HL-60/S4 treated with phorbol 12-myristate 13-acetate at 8.2 ng/mL for 4 days and 3 days (cell line): Measurements from ENCODE around the gene SPATC1L.

Source experiments
- in situ Hi-C: fragments of 300-500 bp; cut with MboI; formaldehyde crosslinking; loops from 2 replicates; pipeline ENCODE4 v1.15.0; 2022; ENCODE audit warnings: low sequenced_read_pairs

Gene SPATC1L

DNA sequence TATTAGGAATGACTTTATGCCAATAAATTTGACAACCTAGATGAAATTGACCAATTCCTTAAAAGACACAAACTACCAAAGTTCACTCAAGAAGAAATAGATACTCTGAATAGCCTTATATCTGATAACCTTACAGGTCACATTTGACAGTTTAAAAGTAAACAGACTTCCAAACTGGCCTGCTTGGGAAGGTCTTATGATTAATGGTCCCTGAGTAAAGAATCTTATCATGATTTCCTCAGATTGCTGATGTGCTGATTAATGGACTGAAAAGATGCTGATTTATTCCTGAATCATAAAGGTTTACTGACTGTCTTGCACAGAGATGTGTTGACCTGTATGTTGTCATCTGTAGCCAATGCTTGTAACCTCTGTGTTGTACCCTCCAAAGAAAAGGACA is 19.2 kb downstream of the SPATC1L start:
- in situ Hi-C loops: no loop called here

DNA sequence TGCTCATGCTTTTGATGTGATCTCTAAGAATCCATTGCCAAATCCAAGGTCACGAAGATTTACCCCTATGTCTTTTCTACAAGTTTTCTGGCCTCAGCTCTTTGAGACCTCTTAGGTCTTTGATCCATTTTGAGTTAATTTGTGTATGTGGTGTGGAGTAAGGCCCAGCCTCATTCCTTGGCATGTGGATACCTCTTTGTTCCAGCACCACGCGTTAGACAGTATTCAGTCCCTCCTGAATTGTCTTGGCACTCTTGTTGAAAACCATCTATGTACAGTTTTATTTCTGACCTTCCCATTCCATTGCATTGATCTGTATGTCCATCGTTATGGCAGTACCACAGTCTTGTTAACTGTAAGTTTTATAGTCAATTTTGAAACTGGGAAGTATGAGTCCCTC is 20.9 kb downstream of the SPATC1L start:
- in situ Hi-C loops: no loop called here

- in situ Hi-C loops: no loop called here
Observed at GRCh38 chr21:46161633-46162592, 22.3 kb downstream of the SPATC1L start.

DNA sequence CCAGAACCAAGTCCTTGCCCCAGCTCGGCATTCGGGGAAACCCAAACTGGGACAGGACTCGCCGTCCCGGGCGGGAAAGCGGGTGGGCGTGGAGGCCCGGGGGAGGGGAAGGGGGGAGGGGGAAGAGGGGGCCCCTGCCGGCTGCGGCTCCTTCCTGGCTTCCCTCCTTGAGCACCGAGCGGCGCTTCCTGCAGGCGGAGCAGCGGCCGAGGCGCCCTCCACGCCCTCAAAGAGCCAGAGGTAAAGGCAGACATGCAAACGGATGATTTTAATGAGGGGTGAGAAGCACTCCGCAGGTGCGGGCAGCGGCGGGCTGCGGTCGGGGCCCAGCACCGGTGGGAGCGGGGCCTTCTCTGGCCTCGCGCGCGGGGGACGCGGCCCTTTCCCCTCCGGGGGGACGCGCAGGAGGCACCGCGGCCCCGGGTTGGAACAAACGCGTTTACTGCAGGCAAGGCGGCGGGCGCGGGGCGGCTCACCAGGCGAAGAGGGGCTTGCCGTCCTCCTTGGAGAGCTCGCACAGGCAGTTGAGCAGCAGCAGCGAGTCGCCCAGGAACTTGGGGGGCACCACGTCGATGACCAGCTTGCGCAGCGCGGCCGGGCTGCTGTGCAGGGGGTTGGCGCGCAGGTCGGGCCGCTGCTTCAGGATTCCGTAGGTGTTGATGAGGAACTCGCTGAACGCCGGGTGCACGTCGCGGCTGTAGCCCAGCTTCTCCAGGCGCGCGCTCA is 23.2 kb downstream of the SPATC1L start:
- in situ Hi-C loops: no loop called here

DNA sequence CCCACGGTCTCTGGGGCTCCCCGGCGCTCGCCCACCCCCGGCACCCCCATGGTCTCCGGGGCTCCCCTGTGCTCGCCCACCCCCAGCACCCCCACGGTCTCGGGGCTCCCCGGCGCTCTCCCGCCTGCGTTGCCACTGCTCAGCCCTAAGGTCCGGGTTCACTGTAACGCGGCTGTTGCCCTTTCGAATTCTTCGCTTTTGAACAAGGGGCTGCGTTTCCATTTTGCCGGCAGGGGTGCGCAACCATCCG is 23.7 kb downstream of the SPATC1L start:
- in situ Hi-C loops: no loop called here

DNA sequence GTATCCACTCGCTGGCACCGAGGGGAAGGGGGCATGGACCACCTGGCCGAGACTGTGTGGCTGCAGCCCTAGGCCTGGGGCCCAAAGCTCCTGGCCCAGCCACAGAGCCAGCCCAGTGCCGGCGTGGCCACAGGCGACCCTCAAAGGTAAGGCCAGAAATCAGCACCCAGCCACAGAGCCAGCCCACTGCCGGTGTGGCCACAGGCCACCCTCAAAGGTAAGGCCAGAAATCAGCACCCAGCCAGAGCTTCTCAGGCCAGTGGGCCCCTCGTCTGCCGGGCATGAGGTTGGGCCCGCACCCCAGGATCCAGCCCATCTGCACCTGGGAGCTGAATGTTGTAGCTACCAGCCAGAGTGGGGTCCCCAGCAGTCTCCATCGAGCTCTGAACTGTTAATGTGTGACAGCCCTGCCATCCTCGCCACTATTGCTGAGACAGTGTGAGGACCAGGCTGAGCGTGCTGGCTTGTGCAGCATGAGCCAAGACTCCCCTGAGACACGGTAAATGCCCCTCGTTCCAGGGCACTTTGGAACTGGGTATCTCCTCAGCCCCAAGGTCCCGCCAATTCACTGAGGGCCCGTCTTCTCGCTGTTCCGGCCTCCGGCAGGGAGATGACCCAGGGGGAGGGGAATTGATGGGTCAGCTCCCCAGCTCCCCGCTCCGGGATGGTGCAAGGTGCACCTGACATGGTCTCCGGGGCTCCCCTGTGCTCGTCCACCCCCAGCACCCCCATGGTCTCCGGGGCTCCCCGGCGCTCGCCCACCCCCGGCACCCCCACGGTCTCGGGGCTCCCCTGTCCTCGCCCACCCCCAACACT is 24.2 kb downstream of the SPATC1L start:
- in situ Hi-C loops: no loop called here

- in situ Hi-C loops: no loop called here
Observed at GRCh38 chr21:46159390-46159789, 24.9 kb downstream of the SPATC1L start.

GRCh38 chr21:46158666-46159300 is 25.5 kb downstream of the SPATC1L start:
- in situ Hi-C loops: no loop called here

DNA sequence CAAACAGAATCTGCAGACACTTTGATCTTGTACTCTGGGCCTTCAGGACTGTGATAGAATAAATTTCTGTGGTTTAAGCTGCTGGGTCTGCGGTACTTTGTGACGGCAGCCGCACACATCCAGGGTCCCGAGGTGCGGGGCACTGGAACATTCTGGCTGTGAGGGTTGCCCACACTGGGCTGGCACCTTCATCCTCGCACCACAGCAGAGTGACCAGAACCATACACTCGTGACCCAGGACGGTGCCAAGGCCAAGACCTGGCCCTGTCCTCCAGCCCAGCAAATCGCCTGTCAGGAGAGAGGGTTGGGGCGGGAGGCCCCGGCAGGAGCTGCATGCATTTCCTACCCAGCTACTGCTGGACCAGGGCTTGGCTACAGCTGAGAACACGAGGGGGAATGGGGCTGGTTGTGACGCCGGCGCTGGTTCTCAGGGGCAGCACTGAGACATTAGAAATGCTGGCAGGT is 26.2 kb downstream of the SPATC1L start:
- in situ Hi-C loops: no loop called here

GRCh38 chr21:46157396-46157986 is 26.8 kb downstream of the SPATC1L start:
- in situ Hi-C loops: no loop called here

GRCh38 chr21:46156678-46157077 is 27.6 kb downstream of the SPATC1L start:
- in situ Hi-C loops: no loop called here

DNA sequence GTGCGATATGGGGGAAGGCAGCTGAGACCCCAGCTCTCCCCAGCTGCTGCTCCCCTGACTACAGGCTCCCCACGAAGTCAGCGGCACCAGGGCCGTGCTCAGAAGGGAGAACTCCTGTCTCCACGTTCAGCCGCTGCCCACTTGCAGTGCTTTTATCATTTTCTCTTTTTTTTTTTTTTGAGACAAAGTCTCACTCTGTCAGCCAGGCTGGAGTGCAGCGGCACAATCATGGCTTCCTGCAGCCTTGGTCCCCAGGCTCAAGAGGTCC is 27.9 kb downstream of the SPATC1L start:
- in situ Hi-C loops: no loop called here

GRCh38 chr21:46155514-46156377 is 28.5 kb downstream of the SPATC1L start, which contains the start of gene FTCD:
Gene FTCD (minus strand): TSS chr21:46155579. CDS start chr21:46155523, 56 bp downstream.
- in situ Hi-C loops: no loop called here

- in situ Hi-C loops: no loop called here
Observed at GRCh38 chr21:46154955-46155513, 29.2 kb downstream of the SPATC1L start.

DNA sequence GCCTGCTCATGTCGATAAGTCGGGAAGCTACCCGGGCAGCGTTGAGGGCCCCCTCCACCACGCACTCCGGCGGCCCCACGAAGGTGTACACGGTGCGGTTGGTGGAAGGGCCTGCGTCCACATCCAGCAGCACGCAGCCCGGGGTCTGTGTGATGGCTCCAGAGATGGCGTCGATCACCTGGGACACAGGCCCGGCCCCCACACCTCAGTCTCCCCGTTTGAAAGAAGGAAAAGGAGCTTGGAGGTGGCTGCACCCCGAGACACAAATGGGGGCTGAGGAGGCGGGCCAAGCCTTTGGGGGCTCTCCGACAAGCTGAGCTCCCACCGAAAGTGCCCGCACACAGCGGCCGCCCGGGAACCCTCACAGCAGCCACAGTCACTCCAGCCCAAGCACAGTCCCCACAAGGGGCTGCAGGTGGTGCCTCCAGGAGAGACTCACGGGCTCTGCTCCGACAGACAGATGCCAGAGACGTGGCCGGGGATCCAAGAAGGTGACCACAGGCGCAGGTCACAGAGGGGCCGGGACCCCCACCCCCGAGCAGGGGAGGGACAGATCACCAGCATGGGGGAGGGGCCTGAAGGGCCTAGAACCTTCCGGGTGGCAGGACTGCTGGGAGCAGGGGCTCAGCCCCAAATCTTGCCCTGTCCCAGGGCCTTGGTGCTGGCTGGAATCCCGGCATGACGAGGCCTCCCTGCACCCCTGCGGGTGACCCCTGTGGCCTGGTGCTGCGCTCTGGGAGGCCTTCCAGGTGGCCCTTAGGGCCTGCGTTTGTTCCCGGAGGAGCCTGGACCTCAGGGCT is 29.9 kb downstream of the SPATC1L start:
- in situ Hi-C loops: no loop called here

DNA sequence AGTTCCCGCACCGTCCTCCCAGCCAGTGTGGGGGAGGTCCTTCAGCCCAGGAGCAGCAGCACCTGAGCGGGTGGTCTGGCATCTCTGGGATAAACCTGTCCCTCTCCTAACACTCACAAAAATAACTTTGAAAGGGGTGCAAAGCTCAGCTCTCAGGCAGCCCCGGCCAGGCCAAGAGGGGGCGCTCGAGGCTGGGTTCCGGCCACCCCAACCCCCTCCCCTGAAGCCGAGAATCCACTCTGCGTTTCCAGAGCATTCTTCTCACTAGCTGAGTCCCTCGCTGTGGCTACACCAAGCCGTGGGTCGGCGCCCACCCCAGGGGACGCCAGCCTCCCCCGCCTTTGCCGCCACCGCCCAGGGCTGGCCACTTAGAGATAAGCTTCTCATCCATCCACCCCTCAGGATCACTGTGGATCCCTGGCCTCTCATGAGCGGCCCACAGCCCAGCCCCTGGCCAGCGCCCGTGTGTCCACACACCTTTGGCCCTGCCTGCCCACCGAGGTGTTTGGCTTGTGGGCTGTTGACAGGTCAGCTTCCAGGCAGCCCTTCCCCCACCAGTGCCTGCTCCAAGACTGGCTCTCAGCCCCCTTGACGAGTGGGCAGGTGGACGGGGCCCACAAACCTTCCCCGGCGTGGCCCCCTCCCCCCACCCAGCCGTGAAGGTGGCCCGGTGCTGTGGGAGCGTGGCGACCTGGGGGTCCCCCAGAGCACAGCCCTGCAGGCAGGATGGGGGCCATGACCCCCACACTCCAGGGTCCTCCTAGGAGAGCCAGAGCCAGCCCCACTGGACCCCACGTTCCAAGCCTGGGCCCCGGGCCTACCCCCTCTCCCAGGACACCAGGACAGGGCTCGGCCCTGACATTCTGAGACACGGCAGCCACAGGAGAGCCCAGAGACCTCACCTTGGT is 30.8 kb downstream of the SPATC1L start:
- in situ Hi-C loops: no loop called here

GRCh38 chr21:46152927-46153246 is 31.4 kb downstream of the SPATC1L start:
- in situ Hi-C loops: no loop called here
